ENCODE results near the gene RASGRP1. TPM values are rescaled to one million over a fixed set of nuclear protein-coding genes. Genes with fewer than 3 reads are reported as not detected.

RASGRP1 gene
- polyA plus RNA-seq, 1 donor (not counting 4 experiments of a cell fraction or from before 2014, with no cell fraction given) = 0.28 TPM

DNA sequence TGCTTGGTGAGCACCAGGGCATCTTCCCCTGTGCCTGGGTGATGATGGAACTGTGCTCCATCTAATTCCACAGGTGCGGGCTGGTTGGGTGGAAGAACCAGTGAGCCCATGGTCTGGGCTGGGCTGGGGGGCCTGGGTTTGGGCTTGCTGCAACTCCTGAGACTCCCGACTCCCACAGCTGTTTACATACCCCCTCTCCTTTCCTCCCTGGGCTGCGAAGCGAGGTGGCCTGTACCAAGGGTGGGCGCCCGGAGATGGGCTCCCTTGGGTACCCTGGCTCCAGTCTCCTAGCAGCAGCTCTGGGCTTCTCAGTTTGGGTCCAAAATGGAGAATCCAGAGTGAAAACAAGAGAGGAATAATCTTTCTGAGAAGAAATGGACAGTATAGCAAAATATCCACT is 105.1 kb downstream of the RASGRP1 start:
- dilution Hi-C loops (cut with MboI; ENCODE audit: extremely low pct_ligation_motif_present, low sequenced_read_pairs) = no loop called here
- Histone ChIP-seq H3K79me2 (ENCODE audit: control insufficient read depth, insufficient read depth, low read length) (peaks cover 87% of the 10 kb centered on the region), H3K27ac (ENCODE audit: control insufficient read depth, insufficient read depth, low read length) (no peak overlapping the region), H3K36me3 (ENCODE audit: control insufficient read depth in 2 of 2, extremely low read depth in 1 of 2, insufficient read depth in 2 of 2, low read length in 2 of 2) (peaks cover 1 to 8% of the 10 kb centered on the region in 2 experiments), H3K9ac (ENCODE audit: control insufficient read depth, extremely low read depth, insufficient read depth, low read length) (no peak overlapping the region), H2AFZ (ENCODE audit: control insufficient read depth, low read length) (no peak overlapping the region), H3K4me2 (ENCODE audit: control insufficient read depth, extremely low read depth, insufficient read depth, low read depth, low read length) (no peak overlapping the region), H4K20me1 (ENCODE audit: control insufficient read depth, extremely low read depth, insufficient read depth, low read length) (peaks cover 2% of the 10 kb centered on the region), H3K4me1 (ENCODE audit: control insufficient read depth, extremely low read depth, insufficient read depth, low read length) (peaks cover 7% of the 10 kb centered on the region), H3K27me3 (ENCODE audit: control insufficient read depth, extremely low read depth, insufficient read depth, low read length) (no peaks in the 10 kb centered on the region), H3K9me1 (ENCODE audit: control insufficient read depth, extremely low read depth, insufficient read depth, low read length) (peaks cover 2% of the 10 kb centered on the region), H3K4me3 (ENCODE audit: control insufficient read depth in 2 of 3, extremely low read depth in 1 of 3, insufficient read depth in 2 of 3, low read depth in 1 of 3, low read length in 3 of 3) (no peak overlapping the region), H3K9me3 (ENCODE audit: control insufficient read depth, low read depth, low read length) (no peaks in the 10 kb centered on the region)
- TF ChIP-seq EZH2 (IDR thresholded peaks at IDR 0.05; ENCODE audit: low read length) = no peak
- TF ChIP-seq, protein P1, sequence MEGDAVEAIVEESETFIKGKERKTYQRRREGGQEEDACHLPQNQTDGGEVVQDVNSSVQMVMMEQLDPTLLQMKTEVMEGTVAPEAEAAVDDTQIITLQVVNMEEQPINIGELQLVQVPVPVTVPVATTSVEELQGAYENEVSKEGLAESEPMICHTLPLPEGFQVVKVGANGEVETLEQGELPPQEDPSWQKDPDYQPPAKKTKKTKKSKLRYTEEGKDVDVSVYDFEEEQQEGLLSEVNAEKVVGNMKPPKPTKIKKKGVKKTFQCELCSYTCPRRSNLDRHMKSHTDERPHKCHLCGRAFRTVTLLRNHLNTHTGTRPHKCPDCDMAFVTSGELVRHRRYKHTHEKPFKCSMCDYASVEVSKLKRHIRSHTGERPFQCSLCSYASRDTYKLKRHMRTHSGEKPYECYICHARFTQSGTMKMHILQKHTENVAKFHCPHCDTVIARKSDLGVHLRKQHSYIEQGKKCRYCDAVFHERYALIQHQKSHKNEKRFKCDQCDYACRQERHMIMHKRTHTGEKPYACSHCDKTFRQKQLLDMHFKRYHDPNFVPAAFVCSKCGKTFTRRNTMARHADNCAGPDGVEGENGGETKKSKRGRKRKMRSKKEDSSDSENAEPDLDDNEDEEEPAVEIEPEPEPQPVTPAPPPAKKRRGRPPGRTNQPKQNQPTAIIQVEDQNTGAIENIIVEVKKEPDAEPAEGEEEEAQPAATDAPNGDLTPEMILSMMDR (optimal IDR thresholded peaks at IDR 0.05 in 1 of 3, IDR thresholded peaks at IDR 0.05 in 1 of 3, conservative IDR thresholded peaks at IDR 0.05 in 1 of 3; ENCODE audit: extremely low read depth in 1 of 3, insufficient read depth in 2 of 3, low read length in 3 of 3) = no peak
- DNase-seq (ENCODE audit: low read depth, low spot score) (no peak), FAIRE-seq (no peak)

DNA sequence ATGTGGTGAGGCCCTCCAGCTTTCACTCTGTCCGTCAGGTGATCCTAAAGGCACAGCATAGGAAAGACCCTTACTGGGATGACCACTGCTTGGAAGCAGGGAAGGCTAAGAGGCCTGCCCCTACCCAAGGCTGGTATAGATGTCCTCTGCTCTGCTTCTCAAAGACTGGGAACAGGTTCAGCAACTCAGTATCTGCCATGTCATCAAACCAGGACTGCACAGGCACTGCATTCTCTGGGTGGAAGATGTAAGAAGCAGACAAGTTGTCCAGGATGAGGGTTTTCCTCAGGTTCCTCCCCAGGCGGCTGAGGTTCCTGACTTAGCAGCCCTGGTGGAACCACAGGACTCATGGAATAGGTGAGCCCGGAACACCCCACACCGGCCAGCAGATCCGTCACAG is 106.0 kb downstream of the RASGRP1 start:
- DNase-seq (ENCODE audit: low read depth, low spot score) (no peak), FAIRE-seq (no peak)
- Histone ChIP-seq H3K36me3 (ENCODE audit: control insufficient read depth in 2 of 2, extremely low read depth in 1 of 2, insufficient read depth in 2 of 2, low read length in 2 of 2) (peaks cover 1 to 8% of the 10 kb centered on the region in 2 experiments), H3K9me3 (ENCODE audit: control insufficient read depth, low read depth, low read length) (no peaks in the 10 kb centered on the region), H3K27ac (ENCODE audit: control insufficient read depth, insufficient read depth, low read length) (no peak overlapping the region), H3K4me1 (ENCODE audit: control insufficient read depth, extremely low read depth, insufficient read depth, low read length) (peaks cover 7% of the 10 kb centered on the region), H3K4me3 (ENCODE audit: control insufficient read depth in 2 of 3, extremely low read depth in 1 of 3, insufficient read depth in 2 of 3, low read depth in 1 of 3, low read length in 3 of 3) (no peak overlapping the region), H3K9me1 (ENCODE audit: control insufficient read depth, extremely low read depth, insufficient read depth, low read length) (peaks cover 2% of the 10 kb centered on the region), H3K9ac (ENCODE audit: control insufficient read depth, extremely low read depth, insufficient read depth, low read length) (no peak overlapping the region), H3K4me2 (ENCODE audit: control insufficient read depth, extremely low read depth, insufficient read depth, low read depth, low read length) (no peak overlapping the region), H4K20me1 (ENCODE audit: control insufficient read depth, extremely low read depth, insufficient read depth, low read length) (peaks cover 2% of the 10 kb centered on the region), H3K27me3 (ENCODE audit: control insufficient read depth, extremely low read depth, insufficient read depth, low read length) (no peaks in the 10 kb centered on the region), H2AFZ (ENCODE audit: control insufficient read depth, low read length) (no peak overlapping the region), H3K79me2 (ENCODE audit: control insufficient read depth, insufficient read depth, low read length) (peaks cover 88% of the 10 kb centered on the region)
- dilution Hi-C loops (cut with MboI; ENCODE audit: extremely low pct_ligation_motif_present, low sequenced_read_pairs) = no loop called here
- no peak for TF ChIP-seq EZH2 (IDR thresholded peaks at IDR 0.05; ENCODE audit: low read length)
- TF ChIP-seq, protein P1 (optimal IDR thresholded peaks at IDR 0.05 in 1 of 3, IDR thresholded peaks at IDR 0.05 in 1 of 3, conservative IDR thresholded peaks at IDR 0.05 in 1 of 3; ENCODE audit: extremely low read depth in 1 of 3, insufficient read depth in 2 of 3, low read length in 3 of 3) = no peak

Measured in keratinocyte (primary cell).